Gastrocnemius medialis (tissue), 4 donors: ENCODE results near the gene ENOPH1. TPM values are rescaled to one million over a fixed set of nuclear protein-coding genes. Genes with fewer than 3 reads are reported as not detected.
"Not testable (repeated sequence)": the region's sequence is repeated elsewhere in the genome, so short reads cannot be mapped to it uniquely, and the experiment has no call there.

Experiments
- ATAC-seq, 2 donors: fragments of 150-250 bp; one replicate each; pipeline ENCODE4 v1.9.1; 2016
- DNase-seq, 2 donors: peaks; one replicate each; pipeline ENCODE4 v3.0.0-alpha.2; 2019
- H3K27ac ChIP-seq, 4 donors: fragments of 200-600 bp; sonication (generic); 1 replicate in 1 of 4; 2 replicates in 3 of 4; pipeline ENCODE4 v1.5.1; 2016 to 2018; ENCODE audit warnings: mild to moderate bottlenecking in 2 of 4, moderate library complexity in 1 of 4
- H3K27me3 ChIP-seq, 3 donors: fragments of 200-600 bp; sonication (generic) in 2 of 3; 1 replicate in 1 of 3; 2 replicates in 2 of 3; pipeline versions ENCODE4 v1.5.1 to v1.6.0; 2016 to 2019; ENCODE audit warnings: mild to moderate bottlenecking in 1 of 3, moderate library complexity in 1 of 3
- H3K36me3 ChIP-seq, 2 donors: fragments of 200-600 bp; sonication (generic) in 1 of 2; one replicate each; pipeline ENCODE4 v1.5.1; 2017 to 2018
- H3K4me1 ChIP-seq, 2 donors: fragments of 200-600 bp; sonication (generic) in 1 of 2; one replicate each; pipeline ENCODE4 v1.5.1; 2016 to 2017; ENCODE audit warnings: mild to moderate bottlenecking in 2 of 2
- H3K4me3 ChIP-seq, 4 donors: fragments of 200-600 bp; sonication (generic) in 3 of 4; 1 replicate in 1 of 4; 2 replicates in 3 of 4; pipeline ENCODE4 v1.5.1; 2016 to 2019; ENCODE audit warnings: mild to moderate bottlenecking in 2 of 4
- H3K9me3 ChIP-seq, 3 donors: fragments of 200-600 bp; sonication (generic) in 2 of 3; 1 replicate in 1 of 3; 2 replicates in 2 of 3; pipeline ENCODE4 v1.5.1; 2016 to 2019
- POLR2A ChIP-seq, 2 donors: fragments of 450-650 bp; IDR thresholded peaks; one replicate each; pipeline ENCODE4 v1.6.1; 2017; ENCODE audit warnings: antibody characterized with exemption in 2 of 2, mild to moderate bottlenecking in 2 of 2, moderate library complexity in 2 of 2
- in situ Hi-C, 4 donors: fragments of 200-750 bp; cut with MboI; loops; one replicate each; pipeline versions ENCODE4 v1.15.0 to v1.8.0; 2017; ENCODE audit warnings: low sequenced_read_pairs in 4 of 4
- intact Hi-C: fragments of 100-400 bp; cut with DNase I; formaldehyde crosslinking; loops from one replicate; pipeline ENCODE4 v1.15.1; 2023; ENCODE audit warnings: low total_unique reads
- total RNA-seq, 4 donors: library from RNA; depleted of rRNA; stranded (reverse); fragments of >200 nt; gene quantifications; one replicate each; pipeline versions ENCODE4 v1.1.0 to v1.2.3, GENCODE V29; 2016
- TF ChIP-seq, protein P1 (sequence below), 5 experiments: fragments of 450-650 bp in 3 of 5; fragments of 200-600 bp in 2 of 5; sonication (generic) in 2 of 5; IDR thresholded peaks in 4 of 5; conservative IDR thresholded peaks in 1 of 5; 1 replicate in 4 of 5; 2 replicates in 1 of 5; pipeline ENCODE4 v1.5.1; 2016 to 2019; ENCODE audit warnings: antibody characterized with exemption in 5 of 5, mild to moderate bottlenecking in 3 of 5, moderate library complexity in 3 of 5

ENOPH1 gene
- total RNA-seq, 4 donors from 2014 or later = 7.1 to 15.9 (median 14.8) TPM

DNA sequence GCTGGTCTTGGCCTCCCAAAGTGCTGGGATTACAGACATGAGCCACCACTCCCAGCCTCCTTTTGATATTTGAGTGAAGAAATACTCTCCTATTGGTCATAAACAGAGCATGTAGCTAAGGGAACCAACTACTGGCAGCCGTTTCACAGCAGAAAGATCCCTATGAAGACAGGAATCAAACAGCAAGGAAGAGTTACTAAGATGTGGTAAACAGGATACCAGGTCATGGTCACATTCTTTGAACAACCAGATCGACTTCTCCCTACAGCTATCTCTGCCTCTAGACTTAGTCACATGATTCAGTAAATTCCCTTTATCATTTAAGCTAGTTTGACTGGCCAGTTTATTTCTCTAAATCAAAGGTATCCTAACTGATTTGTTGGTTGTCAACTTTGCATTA lies 47.6 kb upstream of the ENOPH1 start:
- Histone ChIP-seq H3K9me3 (no peaks in the 10 kb centered on the region), H3K27me3 (no peaks in the 10 kb centered on the region), H3K36me3 (no peaks in the 10 kb centered on the region), H3K27ac (no peak overlapping the region), H3K4me1 (peaks cover 16 to 23% of the 10 kb centered on the region in 2 donors), H3K4me3 (no peak overlapping the region)
- TF ChIP-seq, protein P1, sequence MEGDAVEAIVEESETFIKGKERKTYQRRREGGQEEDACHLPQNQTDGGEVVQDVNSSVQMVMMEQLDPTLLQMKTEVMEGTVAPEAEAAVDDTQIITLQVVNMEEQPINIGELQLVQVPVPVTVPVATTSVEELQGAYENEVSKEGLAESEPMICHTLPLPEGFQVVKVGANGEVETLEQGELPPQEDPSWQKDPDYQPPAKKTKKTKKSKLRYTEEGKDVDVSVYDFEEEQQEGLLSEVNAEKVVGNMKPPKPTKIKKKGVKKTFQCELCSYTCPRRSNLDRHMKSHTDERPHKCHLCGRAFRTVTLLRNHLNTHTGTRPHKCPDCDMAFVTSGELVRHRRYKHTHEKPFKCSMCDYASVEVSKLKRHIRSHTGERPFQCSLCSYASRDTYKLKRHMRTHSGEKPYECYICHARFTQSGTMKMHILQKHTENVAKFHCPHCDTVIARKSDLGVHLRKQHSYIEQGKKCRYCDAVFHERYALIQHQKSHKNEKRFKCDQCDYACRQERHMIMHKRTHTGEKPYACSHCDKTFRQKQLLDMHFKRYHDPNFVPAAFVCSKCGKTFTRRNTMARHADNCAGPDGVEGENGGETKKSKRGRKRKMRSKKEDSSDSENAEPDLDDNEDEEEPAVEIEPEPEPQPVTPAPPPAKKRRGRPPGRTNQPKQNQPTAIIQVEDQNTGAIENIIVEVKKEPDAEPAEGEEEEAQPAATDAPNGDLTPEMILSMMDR (IDR thresholded peaks at IDR 0.05 in 4 of 5, conservative IDR thresholded peaks at IDR 0.05 in 1 of 5) = no peak
- no peak for TF ChIP-seq POLR2A (IDR thresholded peaks at IDR 0.05)
- DNase-seq (no peak), ATAC-seq (no peak)
- intact Hi-C loops = no loop called here
- in situ Hi-C loops = loop anchor here in 1 of 4 donors (5.0 kb wide), 1 partner anchor 45 kb away; no protein-coding TSS in a partner anchor

- ATAC-seq, H3K9me3 ChIP-seq, H3K27me3 ChIP-seq, in situ Hi-C loops, H3K27ac ChIP-seq, H3K4me3 ChIP-seq, H3K4me1 ChIP-seq, intact Hi-C loops, H3K36me3 ChIP-seq, DNase-seq: not testable (repeated sequence)
These were observed 44.1 kb upstream of the ENOPH1 start for GRCh38 chr4:82386312-82386711.

GRCh38 chr4:82388405-82388804 lies 42.0 kb upstream of the ENOPH1 start:
- Histone ChIP-seq H3K27ac (no peak overlapping the region), H3K4me1 (no peaks in the 10 kb centered on the region), H3K27me3 (no peaks in the 10 kb centered on the region), H3K9me3 (no peaks in the 10 kb centered on the region), H3K36me3 (no peaks in the 10 kb centered on the region), H3K4me3 (no peak overlapping the region)
- TF ChIP-seq, protein P1 (IDR thresholded peaks at IDR 0.05 in 4 of 5, conservative IDR thresholded peaks at IDR 0.05 in 1 of 5) = peak in 1 of 5 experiments; percentile 10
- TF ChIP-seq POLR2A (IDR thresholded peaks at IDR 0.05) = no peak
- intact Hi-C loops (no loop called here), in situ Hi-C loops (no loop called here)
- DNase-seq = no peak
- no peak for ATAC-seq

- H3K9me3 ChIP-seq, in situ Hi-C loops, H3K27ac ChIP-seq, intact Hi-C loops, H3K4me3 ChIP-seq, H3K27me3 ChIP-seq, DNase-seq, ATAC-seq, H3K36me3 ChIP-seq, H3K4me1 ChIP-seq: not testable (repeated sequence)
These were observed 40.3 kb upstream of the ENOPH1 start for GRCh38 chr4:82390061-82390460.

DNA sequence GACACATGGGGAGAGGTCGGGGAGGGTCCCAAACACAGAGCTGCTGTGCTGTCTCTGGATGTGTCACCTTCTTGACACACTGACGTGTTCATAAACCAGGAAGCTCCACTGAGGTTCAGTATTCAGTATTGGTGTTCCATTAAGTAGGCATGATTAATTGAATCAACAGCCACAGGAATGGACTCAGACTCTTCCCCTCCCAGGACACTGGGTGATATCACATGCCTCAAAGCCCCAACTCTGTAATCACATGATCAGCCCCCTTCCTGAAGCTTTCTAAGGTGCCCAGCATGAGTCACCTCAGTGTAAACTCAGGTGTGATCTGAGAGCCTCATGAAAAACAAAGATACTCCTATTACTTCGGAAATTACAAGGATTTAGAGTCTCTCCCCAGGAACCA lies 35.5 kb upstream of the ENOPH1 start:
- Histone ChIP-seq H3K27ac (no peak overlapping the region), H3K4me3 (no peak overlapping the region), H3K4me1 (no peaks in the 10 kb centered on the region), H3K9me3 (no peaks in the 10 kb centered on the region), H3K36me3 (no peaks in the 10 kb centered on the region), H3K27me3 (no peaks in the 10 kb centered on the region)
- TF ChIP-seq POLR2A (IDR thresholded peaks at IDR 0.05) = no peak
- TF ChIP-seq, protein P1 (IDR thresholded peaks at IDR 0.05 in 4 of 5, conservative IDR thresholded peaks at IDR 0.05 in 1 of 5) = no peak
- intact Hi-C loops = no loop called here
- DNase-seq (no peak), ATAC-seq (no peak)
- in situ Hi-C loops = no loop called here

- H3K4me3 ChIP-seq = no peak overlapping the region
- no peaks in the 10 kb centered on the region for H3K4me1 ChIP-seq
- no peak overlapping the region for H3K27ac ChIP-seq
- intact Hi-C loops = no loop called here
- DNase-seq (no peak), ATAC-seq (no peak)
- in situ Hi-C loops = no loop called here
- H3K9me3 ChIP-seq = no peaks in the 10 kb centered on the region
- H3K27me3 ChIP-seq = no peaks in the 10 kb centered on the region
- TF ChIP-seq, protein P1 (IDR thresholded peaks at IDR 0.05 in 4 of 5, conservative IDR thresholded peaks at IDR 0.05 in 1 of 5) = no peak
- no peak for TF ChIP-seq POLR2A (IDR thresholded peaks at IDR 0.05)
- H3K36me3 ChIP-seq = no peaks in the 10 kb centered on the region
These were observed 32.9 kb upstream of the ENOPH1 start for GRCh38 chr4:82397527-82397926.
